ENCODE results near the gene RFX4.

- TF ChIP-seq, protein P1, sequence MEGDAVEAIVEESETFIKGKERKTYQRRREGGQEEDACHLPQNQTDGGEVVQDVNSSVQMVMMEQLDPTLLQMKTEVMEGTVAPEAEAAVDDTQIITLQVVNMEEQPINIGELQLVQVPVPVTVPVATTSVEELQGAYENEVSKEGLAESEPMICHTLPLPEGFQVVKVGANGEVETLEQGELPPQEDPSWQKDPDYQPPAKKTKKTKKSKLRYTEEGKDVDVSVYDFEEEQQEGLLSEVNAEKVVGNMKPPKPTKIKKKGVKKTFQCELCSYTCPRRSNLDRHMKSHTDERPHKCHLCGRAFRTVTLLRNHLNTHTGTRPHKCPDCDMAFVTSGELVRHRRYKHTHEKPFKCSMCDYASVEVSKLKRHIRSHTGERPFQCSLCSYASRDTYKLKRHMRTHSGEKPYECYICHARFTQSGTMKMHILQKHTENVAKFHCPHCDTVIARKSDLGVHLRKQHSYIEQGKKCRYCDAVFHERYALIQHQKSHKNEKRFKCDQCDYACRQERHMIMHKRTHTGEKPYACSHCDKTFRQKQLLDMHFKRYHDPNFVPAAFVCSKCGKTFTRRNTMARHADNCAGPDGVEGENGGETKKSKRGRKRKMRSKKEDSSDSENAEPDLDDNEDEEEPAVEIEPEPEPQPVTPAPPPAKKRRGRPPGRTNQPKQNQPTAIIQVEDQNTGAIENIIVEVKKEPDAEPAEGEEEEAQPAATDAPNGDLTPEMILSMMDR (IDR thresholded peaks at IDR 0.05; ENCODE audit: borderline replicate concordance, extremely low read depth, low read length, poor library complexity, severe bottlenecking): no peak
- no peak for TF ChIP-seq EZH2 (IDR thresholded peaks at IDR 0.05; ENCODE audit: borderline replicate concordance, low read depth, low read length, severe bottlenecking)
These were observed 160.6 kb downstream of the RFX4 start for GRCh38 chr12:106743270-106743988.
